ENCODE results near the gene UBXN4.

UBXN4 gene

GRCh38 chr2:135812907-135813511 is 71.4 kb downstream of the UBXN4 start:
- no peak overlapping the region for H3K9ac ChIP-seq
- no peak overlapping the region for H3K4me3 ChIP-seq (ENCODE audit: low read depth, low read length)
- no peaks in the 10 kb centered on the region for H3K9me3 ChIP-seq (ENCODE audit: control insufficient read depth, low read length)

GRCh38 chr2:135815269-135815668 is 73.6 kb downstream of the UBXN4 start:
- Histone ChIP-seq H3K27me3 (ENCODE audit: control insufficient read depth, insufficient read depth, low read length) (no peaks in the 10 kb centered on the region), H3K79me2 (no peaks in the 10 kb centered on the region), H3K4me2 (ENCODE audit: low read length) (no peak overlapping the region), H3K4me1 (no peaks in the 10 kb centered on the region), H3K9ac (no peak overlapping the region), H2AFZ (no peak overlapping the region), H3K36me3 (ENCODE audit: control insufficient read depth, insufficient read depth, low read length) (no peaks in the 10 kb centered on the region), H3K4me3 (ENCODE audit: low read depth, low read length) (no peak overlapping the region), H3K9me3 (ENCODE audit: control insufficient read depth, low read length) (no peaks in the 10 kb centered on the region), H3K27ac (no peak overlapping the region)
- no peak for TF ChIP-seq CTCF (IDR thresholded peaks at IDR 0.05)

More at GRCh38 chr2:135812907-135813511, 71.4 kb downstream of the UBXN4 start:
- H2AFZ ChIP-seq, result no peak overlapping the region
- no peak for TF ChIP-seq CTCF (IDR thresholded peaks at IDR 0.05)
- H3K4me1 ChIP-seq, result no peaks in the 10 kb centered on the region
- H3K4me2 ChIP-seq (ENCODE audit: low read length), result no peak overlapping the region
- no peaks in the 10 kb centered on the region for H3K79me2 ChIP-seq
- no peaks in the 10 kb centered on the region for H3K36me3 ChIP-seq (ENCODE audit: control insufficient read depth, insufficient read depth, low read length)
- no peaks in the 10 kb centered on the region for H3K27me3 ChIP-seq (ENCODE audit: control insufficient read depth, insufficient read depth, low read length)
- no peak overlapping the region for H3K27ac ChIP-seq

- H3K4me3 ChIP-seq (ENCODE audit: low read depth, low read length), result no peak overlapping the region
- H3K9me3 ChIP-seq (ENCODE audit: control insufficient read depth, low read length), result no peaks in the 10 kb centered on the region
- H3K9ac ChIP-seq, result no peak overlapping the region
- no peaks in the 10 kb centered on the region for H3K79me2 ChIP-seq
- no peak overlapping the region for H3K4me2 ChIP-seq (ENCODE audit: low read length)
- TF ChIP-seq CTCF (IDR thresholded peaks at IDR 0.05), result no peak
- no peak overlapping the region for H3K27ac ChIP-seq
- no peaks in the 10 kb centered on the region for H3K27me3 ChIP-seq (ENCODE audit: control insufficient read depth, insufficient read depth, low read length)
- H2AFZ ChIP-seq, result no peak overlapping the region
- no peaks in the 10 kb centered on the region for H3K4me1 ChIP-seq
- H3K36me3 ChIP-seq (ENCODE audit: control insufficient read depth, insufficient read depth, low read length), result no peaks in the 10 kb centered on the region
These were observed 75.8 kb downstream of the UBXN4 start for GRCh38 chr2:135817466-135817865.

- H3K9ac ChIP-seq, result no peak overlapping the region
- TF ChIP-seq CTCF (IDR thresholded peaks at IDR 0.05), result no peak
- no peaks in the 10 kb centered on the region for H3K9me3 ChIP-seq (ENCODE audit: control insufficient read depth, low read length)
- no peak overlapping the region for H3K4me3 ChIP-seq (ENCODE audit: low read depth, low read length)
- no peak overlapping the region for H3K4me2 ChIP-seq (ENCODE audit: low read length)
- no peaks in the 10 kb centered on the region for H3K79me2 ChIP-seq
- H3K36me3 ChIP-seq (ENCODE audit: control insufficient read depth, insufficient read depth, low read length), result no peaks in the 10 kb centered on the region
- H3K27ac ChIP-seq, result no peak overlapping the region
- H3K27me3 ChIP-seq (ENCODE audit: control insufficient read depth, insufficient read depth, low read length), result no peaks in the 10 kb centered on the region
- no peak overlapping the region for H2AFZ ChIP-seq
- H3K4me1 ChIP-seq, result no peaks in the 10 kb centered on the region
These were observed 76.3 kb downstream of the UBXN4 start for GRCh38 chr2:135817951-135818350.

- no peaks in the 10 kb centered on the region for H3K36me3 ChIP-seq (ENCODE audit: control insufficient read depth, insufficient read depth, low read length)
- no peak overlapping the region for H3K9ac ChIP-seq
- H3K4me2 ChIP-seq (ENCODE audit: low read length), result no peak overlapping the region
- TF ChIP-seq CTCF (IDR thresholded peaks at IDR 0.05), result no peak
- H3K27ac ChIP-seq, result no peak overlapping the region
- H3K79me2 ChIP-seq, result no peaks in the 10 kb centered on the region
- no peak overlapping the region for H3K4me3 ChIP-seq (ENCODE audit: low read depth, low read length)
- no peaks in the 10 kb centered on the region for H3K4me1 ChIP-seq
- H2AFZ ChIP-seq, result no peak overlapping the region
- H3K9me3 ChIP-seq (ENCODE audit: control insufficient read depth, low read length), result no peaks in the 10 kb centered on the region
- no peaks in the 10 kb centered on the region for H3K27me3 ChIP-seq (ENCODE audit: control insufficient read depth, insufficient read depth, low read length)
These were observed 77.4 kb downstream of the UBXN4 start for GRCh38 chr2:135818937-135819610.

Data from parathyroid adenoma (tissue), 2 donors.